Parathyroid adenoma (tissue), 2 donors: ENCODE measurements around the gene AADACL4.

Source experiments
- H2AFZ ChIP-seq: fragments of 300-600 bp; sonication (generic); one replicate; pipeline ENCODE4 v1.7.0; 2017; ENCODE audit warnings: antibody characterized with exemption, mild to moderate bottlenecking
- H3K27ac ChIP-seq: fragments of 300-600 bp; sonication (generic); one replicate; pipeline ENCODE4 v1.7.0; 2017
- H3K27me3 ChIP-seq: fragments of 300-600 bp; sonication (generic); one replicate; pipeline ENCODE4 v1.7.0; 2017; ENCODE audit warnings: low read length; ENCODE audit not compliant: control insufficient read depth, insufficient read depth
- H3K36me3 ChIP-seq: fragments of 300-600 bp; sonication (generic); one replicate; pipeline ENCODE4 v1.7.0; 2017; ENCODE audit warnings: low read length; ENCODE audit not compliant: control insufficient read depth, insufficient read depth
- H3K4me1 ChIP-seq: fragments of 300-600 bp; sonication (generic); one replicate; pipeline ENCODE4 v1.7.0; 2017; ENCODE audit warnings: control low read depth
- H3K4me2 ChIP-seq: fragments of 300-600 bp; sonication (generic); one replicate; pipeline ENCODE4 v1.7.0; 2017; ENCODE audit warnings: low read length
- H3K4me3 ChIP-seq: fragments of 300-600 bp; sonication (generic); one replicate; pipeline ENCODE4 v1.7.0; 2017; ENCODE audit warnings: low read depth, low read length
- H3K79me2 ChIP-seq: fragments of 300-600 bp; sonication (generic); one replicate; pipeline ENCODE4 v1.7.0; 2017; ENCODE audit warnings: control low read depth
- H3K9ac ChIP-seq: fragments of 300-600 bp; sonication (generic); one replicate; pipeline ENCODE4 v1.7.0; 2017; ENCODE audit warnings: mild to moderate bottlenecking
- H3K9me3 ChIP-seq: fragments of 300-600 bp; sonication (generic); one replicate; pipeline ENCODE4 v1.7.0; 2017; ENCODE audit warnings: low read length; ENCODE audit not compliant: control insufficient read depth
- CTCF ChIP-seq: fragments of 300-600 bp; sonication (generic); IDR thresholded peaks from one replicate; pipeline ENCODE4 v1.7.0; 2017; ENCODE audit warnings: antibody characterized with exemption, mild to moderate bottlenecking
- donor health status: primary hyperparathyroidism.

The AADACL4 gene

GRCh38 chr1:12677565-12677964, 33.7 kb downstream of the AADACL4 start:
- H3K4me1 ChIP-seq = no peaks in the 10 kb centered on the region
- H3K4me3 ChIP-seq = no peak overlapping the region
- H3K9me3 ChIP-seq = no peaks in the 10 kb centered on the region
- no peak overlapping the region for H3K9ac ChIP-seq
- no peak for TF ChIP-seq CTCF
- no peak overlapping the region for H2AFZ ChIP-seq
- H3K4me2 ChIP-seq = no peak overlapping the region
- H3K27me3 ChIP-seq = no peaks in the 10 kb centered on the region
- no peaks in the 10 kb centered on the region for H3K79me2 ChIP-seq
- H3K36me3 ChIP-seq = no peaks in the 10 kb centered on the region
- H3K27ac ChIP-seq = no peak overlapping the region

- Histone ChIP-seq H3K27ac (no peak overlapping the region), H3K4me3 (no peak overlapping the region)
Measured at GRCh38 chr1:12678350-12678749, 34.5 kb downstream of the AADACL4 start.

GRCh38 chr1:12678820-12679219, 34.9 kb downstream of the AADACL4 start:
- H3K9ac ChIP-seq = no peak overlapping the region

More at GRCh38 chr1:12678350-12678749, 34.5 kb downstream of the AADACL4 start:
- Histone ChIP-seq H3K9ac (no peak overlapping the region), H3K79me2 (no peaks in the 10 kb centered on the region), H2AFZ (no peak overlapping the region), H3K36me3 (no peaks in the 10 kb centered on the region), H3K4me2 (no peak overlapping the region), H3K27me3 (no peaks in the 10 kb centered on the region), H3K9me3 (no peaks in the 10 kb centered on the region), H3K4me1 (no peaks in the 10 kb centered on the region)
- TF ChIP-seq CTCF = no peak

GRCh38 chr1:12690156-12690555, 46.3 kb downstream of the AADACL4 start:
- Histone ChIP-seq H3K27ac (no peak overlapping the region), H3K79me2 (no peaks in the 10 kb centered on the region), H3K4me2 (no peak overlapping the region), H3K27me3 (no peaks in the 10 kb centered on the region), H3K36me3 (no peaks in the 10 kb centered on the region), H3K9me3 (no peaks in the 10 kb centered on the region), H3K4me1 (no peaks in the 10 kb centered on the region), H3K9ac (no peak overlapping the region), H3K4me3 (no peak overlapping the region), H2AFZ (no peak overlapping the region)
- no peak for TF ChIP-seq CTCF

More at GRCh38 chr1:12678820-12679219, 34.9 kb downstream of the AADACL4 start:
- Histone ChIP-seq H3K4me1 (no peaks in the 10 kb centered on the region), H2AFZ (no peak overlapping the region), H3K36me3 (no peaks in the 10 kb centered on the region), H3K79me2 (no peaks in the 10 kb centered on the region), H3K27me3 (no peaks in the 10 kb centered on the region), H3K9me3 (no peaks in the 10 kb centered on the region), H3K27ac (no peak overlapping the region), H3K4me2 (no peak overlapping the region), H3K4me3 (no peak overlapping the region)
- TF ChIP-seq CTCF = no peak

GRCh38 chr1:12692967-12693782, 49.3 kb downstream of the AADACL4 start:
- Histone ChIP-seq H3K4me2 (no peak overlapping the region), H3K27me3 (no peaks in the 10 kb centered on the region), H3K9ac (no peak overlapping the region), H2AFZ (no peak overlapping the region), H3K9me3 (no peaks in the 10 kb centered on the region), H3K36me3 (no peaks in the 10 kb centered on the region), H3K79me2 (no peaks in the 10 kb centered on the region), H3K4me1 (no peaks in the 10 kb centered on the region), H3K27ac (no peak overlapping the region), H3K4me3 (no peak overlapping the region)
- no peak for TF ChIP-seq CTCF
